ENCODE results near the gene SPESP1. TPM values are rescaled to one million over a fixed set of nuclear protein-coding genes. Genes with fewer than 3 reads are reported as not detected.
"Not testable (repeated sequence)": the region's sequence is repeated elsewhere in the genome, so short reads cannot be mapped to it uniquely, and the experiment has no call there.

The SPESP1 gene
- total RNA-seq, 1 donor from 2014 or later, result not detected

- peaks cover 4% of the 10 kb centered on the region for H3K36me3 Mint-ChIP-seq (ENCODE audit: unreplicated experiment)
These were observed 27.4 kb downstream of the SPESP1 start for GRCh38 chr15:68957696-68958095.

GRCh38 chr15:68958597-68958996 lies 28.3 kb downstream of the SPESP1 start:
- Mint-ChIP-seq H3K4me1 (ENCODE audit: low read depth, unreplicated experiment) (no peaks in the 10 kb centered on the region), H3K27me3 (ENCODE audit: unreplicated experiment) (peaks cover 1% of the 10 kb centered on the region), H3K27ac (ENCODE audit: unreplicated experiment) (no peak overlapping the region), H3K9me3 (ENCODE audit: unreplicated experiment) (peaks cover 6% of the 10 kb centered on the region), H3K36me3 (ENCODE audit: unreplicated experiment) (peaks cover 4% of the 10 kb centered on the region), H3K4me3 (ENCODE audit: unreplicated experiment) (no peak overlapping the region)
- no peak for DNase-seq
- no peak for TF ChIP-seq CTCF (IDR thresholded peaks at IDR 0.05; ENCODE audit: partially characterized antibody, unreplicated experiment)

More at GRCh38 chr15:68957696-68958095, 27.4 kb downstream of the SPESP1 start:
- no peak for TF ChIP-seq CTCF (IDR thresholded peaks at IDR 0.05; ENCODE audit: partially characterized antibody, unreplicated experiment)
- no peak for DNase-seq
- Mint-ChIP-seq H3K4me1 (ENCODE audit: low read depth, unreplicated experiment) (no peaks in the 10 kb centered on the region), H3K4me3 (ENCODE audit: unreplicated experiment) (no peak overlapping the region), H3K27ac (ENCODE audit: unreplicated experiment) (no peak overlapping the region), H3K9me3 (ENCODE audit: unreplicated experiment) (peaks cover 4% of the 10 kb centered on the region), H3K27me3 (ENCODE audit: unreplicated experiment) (peaks cover 1% of the 10 kb centered on the region)

- no peaks in the 10 kb centered on the region for H3K4me1 Mint-ChIP-seq (ENCODE audit: low read depth, unreplicated experiment)
- DNase-seq, result no peak
- H3K4me3 Mint-ChIP-seq (ENCODE audit: unreplicated experiment), result no peak overlapping the region
- H3K27ac Mint-ChIP-seq (ENCODE audit: unreplicated experiment), result no peak overlapping the region
- peaks cover 14% of the 10 kb centered on the region for H3K36me3 Mint-ChIP-seq (ENCODE audit: unreplicated experiment)
- TF ChIP-seq CTCF (IDR thresholded peaks at IDR 0.05; ENCODE audit: partially characterized antibody, unreplicated experiment), result no peak
- peaks cover 12% of the 10 kb centered on the region for H3K9me3 Mint-ChIP-seq (ENCODE audit: unreplicated experiment)
- peaks cover 5% of the 10 kb centered on the region for H3K27me3 Mint-ChIP-seq (ENCODE audit: unreplicated experiment)
These were observed 32.1 kb downstream of the SPESP1 start for GRCh38 chr15:68962465-68962864.

GRCh38 chr15:68963719-68964118 lies 33.4 kb downstream of the SPESP1 start:
- H3K27me3 Mint-ChIP-seq (ENCODE audit: unreplicated experiment); H3K4me3 Mint-ChIP-seq (ENCODE audit: unreplicated experiment); H3K4me1 Mint-ChIP-seq (ENCODE audit: low read depth, unreplicated experiment); DNase-seq: not testable (repeated sequence)
- peaks cover 12% of the 10 kb centered on the region for H3K9me3 Mint-ChIP-seq (ENCODE audit: unreplicated experiment)
- peaks cover 20% of the 10 kb centered on the region for H3K36me3 Mint-ChIP-seq (ENCODE audit: unreplicated experiment)
- H3K27ac Mint-ChIP-seq (ENCODE audit: unreplicated experiment), result peak overlapping the region; percentile 79

GRCh38 chr15:68966996-68967395 lies 36.7 kb downstream of the SPESP1 start:
- no peak for TF ChIP-seq CTCF (IDR thresholded peaks at IDR 0.05; ENCODE audit: partially characterized antibody, unreplicated experiment)
- Mint-ChIP-seq H3K4me3 (ENCODE audit: unreplicated experiment) (no peak overlapping the region), H3K27ac (ENCODE audit: unreplicated experiment) (no peak overlapping the region), H3K4me1 (ENCODE audit: low read depth, unreplicated experiment) (no peaks in the 10 kb centered on the region), H3K27me3 (ENCODE audit: unreplicated experiment) (peaks cover 3% of the 10 kb centered on the region), H3K36me3 (ENCODE audit: unreplicated experiment) (peaks cover 16% of the 10 kb centered on the region), H3K9me3 (ENCODE audit: unreplicated experiment) (peaks cover 8% of the 10 kb centered on the region)
- no peak for DNase-seq
